K562 (cell line): ENCODE data around the gene CENPX. TPM values are rescaled to one million over a fixed set of nuclear protein-coding genes. Genes with fewer than 3 reads are reported as not detected.

Experiments used
- BCL6 ChIP-seq: fragments of 250-450 bp; sonication (Bioruptor Pico); IDR thresholded peaks from 2 replicates; pipeline ENCODE4 v1.4.0; 2020
- CBX2 ChIP-seq: fragments of 200-600 bp; sonication (generic); IDR thresholded peaks from one replicate; pipeline ENCODE4 v1.6.1; 2012; ENCODE audit warnings: mild to moderate bottlenecking, low read length, inconsistent platforms; ENCODE audit not compliant: insufficient read depth, poor library complexity, severe bottlenecking
- CHD4 ChIP-seq: fragments of 200-600 bp; sonication (generic); IDR thresholded peaks from 3 replicates; pipeline ENCODE4 v1.6.1; 2012; ENCODE audit warnings: low read depth, mild to moderate bottlenecking, mixed read lengths, low read length, inconsistent platforms; ENCODE audit not compliant: insufficient read depth, insufficient replicate concordance, poor library complexity, severe bottlenecking
- CREB1 ChIP-seq, 2 experiments: sonication (generic) in 1 of 2; formaldehyde crosslinking in 1 of 2; IDR thresholded peaks; 2 replicates each; pipeline versions ENCODE4 v1.6.1 to v1.8.0; 2012 to 2022; ENCODE audit warnings: inconsistent platforms in 1 of 2, mild to moderate bottlenecking in 1 of 2, missing genetic modification reagents in 1 of 2, moderate library complexity in 1 of 2
- HDGF ChIP-seq: fragments of 450-650 bp; IDR thresholded peaks from 2 replicates; pipeline ENCODE4 v1.6.1; 2016
- HMGN3 ChIP-seq: IDR thresholded peaks from 2 replicates; pipeline ENCODE4 v1.6.1; 2011; ENCODE audit warnings: borderline replicate concordance, low read depth, mild to moderate bottlenecking, mixed read lengths, low read length; ENCODE audit not compliant: insufficient read length; ENCODE audit errors: extremely low read depth
- HNRNPUL1 ChIP-seq: fragments of 200-400 bp; formaldehyde crosslinking; IDR thresholded peaks from 2 replicates; pipeline ENCODE4 v1.6.1; 2017; ENCODE audit warnings: low read length
- KLF13 ChIP-seq: fragments of 450-650 bp; IDR thresholded peaks from 2 replicates; pipeline ENCODE4 v1.6.1; 2016; ENCODE audit warnings: missing genetic modification characterization, low read depth, mild to moderate bottlenecking, missing compliant biosample characterization, moderate library complexity, borderline replicate concordance
- MTA3 ChIP-seq: fragments of 450-650 bp; formaldehyde crosslinking; IDR thresholded peaks from 2 replicates; pipeline ENCODE4 v1.6.1; 2017; ENCODE audit warnings: mild to moderate bottlenecking, borderline replicate concordance
- MXI1 ChIP-seq: IDR thresholded peaks from 2 replicates; pipeline ENCODE4 v1.6.1; 2011; ENCODE audit warnings: low read depth, mild to moderate bottlenecking, improper control_type of control experiment, low read length
- NCOR1 ChIP-seq: fragments of 450-650 bp; IDR thresholded peaks from 2 replicates; pipeline ENCODE4 v1.6.1; 2016; ENCODE audit warnings: mild to moderate bottlenecking, moderate library complexity
- OTX1 ChIP-seq: fragments of 450-650 bp; formaldehyde crosslinking; IDR thresholded peaks from 2 replicates; pipeline ENCODE4 v1.4.0; 2022; ENCODE audit warnings: mild to moderate bottlenecking
- RBM17 ChIP-seq: fragments of 200-400 bp; formaldehyde crosslinking; IDR thresholded peaks from 2 replicates; pipeline ENCODE4 v1.6.1; 2017; ENCODE audit warnings: low read depth, mild to moderate bottlenecking, low read length, borderline replicate concordance
- RBM39 ChIP-seq: fragments of 200-400 bp; formaldehyde crosslinking; optimal IDR thresholded peaks from 2 replicates; pipeline ENCODE3; 2018; ENCODE audit warnings: low read depth, low read length
- RCOR1 ChIP-seq, 2 experiments: IDR thresholded peaks; 2 replicates each; pipeline ENCODE4 v1.6.1; 2012; ENCODE audit warnings: low read depth in 2 of 2, low read length in 2 of 2, borderline replicate concordance in 1 of 2, improper control_type of control experiment in 1 of 2
- SUPT5H ChIP-seq: fragments of 450-650 bp; IDR thresholded peaks from 2 replicates; pipeline ENCODE4 v1.6.1; 2016
- ZFPM2 ChIP-seq: fragments of 250-450 bp; sonication (Bioruptor Pico); IDR thresholded peaks from 2 replicates; pipeline ENCODE4 v1.5.1; 2022; ENCODE audit warnings: mild to moderate bottlenecking
- ZNF124 ChIP-seq: sonication (generic); formaldehyde crosslinking; IDR thresholded peaks from 2 replicates; pipeline ENCODE4 v1.8.1; 2022; ENCODE audit warnings: missing genetic modification reagents
- ZNF24 ChIP-seq: fragments of 450-650 bp; IDR thresholded peaks from 2 replicates; pipeline ENCODE4 v1.6.1; 2016
- ZNF253 ChIP-seq: fragments of 250-450 bp; sonication (Bioruptor Pico); conservative IDR thresholded peaks from 2 replicates; pipeline ENCODE4 v1.6.1; 2021; ENCODE audit warnings: mild to moderate bottlenecking
- ZNF263 ChIP-seq: sonication (generic); formaldehyde crosslinking; IDR thresholded peaks from 2 replicates; pipeline ENCODE4 v1.8.0; 2022; ENCODE audit warnings: mild to moderate bottlenecking, missing genetic modification reagents, borderline replicate concordance
- ZNF408 ChIP-seq: fragments of 250-450 bp; sonication (Bioruptor Pico); IDR thresholded peaks from 2 replicates; pipeline ENCODE4 v1.4.0; 2020; ENCODE audit warnings: low read depth, mild to moderate bottlenecking, moderate library complexity
- ZNF518B ChIP-seq: fragments of 250-450 bp; sonication (Bioruptor Pico); IDR thresholded peaks from 2 replicates; pipeline ENCODE4 v1.5.0; 2021; ENCODE audit warnings: mild to moderate bottlenecking, moderate library complexity
- polyA plus RNA-seq, 8 experiments: library from polyadenylated mRNA; depleted of rRNA in 4 of 8; stranded (reverse) in 5 of 8; unstranded in 3 of 8; fragments of >200 nt; fragmentation: Nextera tagmentation in 2 of 8; fragmentation: Illumina TruSeq in 1 of 8; extraction: Ambion mirVana in 2 of 8; extraction: Trizol in 1 of 8; gene quantifications; 2 replicates each; pipeline versions ENCODE4 v1.2.1 to v1.2.3, GENCODE V29; 2011 to 2014; ENCODE audit warnings: inconsistent platforms in 1 of 8, missing spikeins in 1 of 8
- total RNA-seq, 7 experiments: library from RNA; depleted of rRNA in 6 of 7; stranded (reverse); fragments of >200 nt in 6 of 7; fragmentation: Illumina TruSeq in 2 of 7; extraction: Trizol in 2 of 7; gene quantifications; 2 replicates each; pipeline versions ENCODE4 v1.2.1 to v1.2.3, GENCODE V29; 2011 to 2021; ENCODE audit warnings: low replicate concordance in 1 of 7
- TF ChIP-seq, protein P1 (sequence below): fragments of 450-650 bp; IDR thresholded peaks from 2 replicates; pipeline ENCODE4 v1.6.1; 2016; ENCODE audit warnings: low read depth, mild to moderate bottlenecking, moderate library complexity
- TF ChIP-seq, protein P2 (sequence below): sonication (generic); formaldehyde crosslinking; IDR thresholded peaks from 2 replicates; pipeline ENCODE4 v1.8.0; 2022; ENCODE audit warnings: mild to moderate bottlenecking, missing genetic modification reagents

Gene CENPX
- total and polyA plus RNA-seq, 9 of the 15 experiments (the other 6 are each of a cell fraction or from before 2014, with no cell fraction given): 32.7 to 352 (median 127) TPM

GRCh38 chr17:82065638-82066303 lies 43.1 kb upstream of the CENPX start, which contains the start of gene DUS1L (continued):
- TF ChIP-seq KLF13 (0 out of 2 replicates have a peak, but pooled peaks have one; percentile 34), RBM39 (no peak), SUPT5H (no peak), RBM17 (no peak), ZNF253 (CRISPR knock-in tag) (no peak), ZNF408 (CRISPR knock-in tag) (no peak), CBX2 (no peak), ZNF124 (CRISPR knock-in tag) (no peak), ZNF518B (CRISPR knock-in tag) (no peak), ZFPM2 (CRISPR knock-in tag) (0 out of 2 replicates have a peak, but pooled peaks have one; percentile 38), ZNF24 (peak; percentile 35; the same call in 1 of the 2 replicates), HNRNPUL1 (no peak), ZNF263 (CRISPR knock-in tag) (peak; percentile 62; the same call in 1 of the 2 replicates), HMGN3 (peak; percentile 94), RCOR1 (IDR thresholded peaks at IDR 0.05; ENCODE audit: borderline replicate concordance in 1 of 2, low read depth in 2 of 2, low read length in 2 of 2) (peak in 1 of 2 experiments; percentile 40; a peak in 1 of 4 replicates), CHD4 (no peak), MTA3 (peak; percentile 79; the same call in 1 of the 2 replicates), MXI1 (no peak), CREB1 (IDR thresholded peaks at IDR 0.05) (peak; percentile 45; the same call in 1 of the 2 replicates), CREB1 (CRISPR knock-in tag; IDR thresholded peaks at IDR 0.05) (peak; percentile 75), HDGF (no peak), NCOR1 (peak; percentile 43), OTX1 (CRISPR knock-in tag) (no peak), BCL6 (CRISPR knock-in tag) (peak; percentile 54; the same call in 1 of the 2 replicates)
- TF ChIP-seq, protein P1, sequence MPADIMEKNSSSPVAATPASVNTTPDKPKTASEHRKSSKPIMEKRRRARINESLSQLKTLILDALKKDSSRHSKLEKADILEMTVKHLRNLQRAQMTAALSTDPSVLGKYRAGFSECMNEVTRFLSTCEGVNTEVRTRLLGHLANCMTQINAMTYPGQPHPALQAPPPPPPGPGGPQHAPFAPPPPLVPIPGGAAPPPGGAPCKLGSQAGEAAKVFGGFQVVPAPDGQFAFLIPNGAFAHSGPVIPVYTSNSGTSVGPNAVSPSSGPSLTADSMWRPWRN: no peak
- TF ChIP-seq, protein P2, sequence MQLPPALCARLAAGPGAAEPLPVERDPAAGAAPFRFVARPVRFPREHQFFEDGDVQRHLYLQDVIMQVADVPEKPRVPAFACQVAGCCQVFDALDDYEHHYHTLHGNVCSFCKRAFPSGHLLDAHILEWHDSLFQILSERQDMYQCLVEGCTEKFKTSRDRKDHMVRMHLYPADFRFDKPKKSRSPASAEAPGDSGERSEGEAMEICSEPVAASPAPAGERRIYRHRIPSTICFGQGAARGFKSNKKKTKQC (CRISPR knock-in tag): no peak
